HepG2 (cell line): Measurements from ENCODE around the gene POGLUT2. TPM values are rescaled to one million over a fixed set of nuclear protein-coding genes. Genes with fewer than 3 reads are reported as not detected.

Experiments used
- ATAC-seq: fragments of 200-7000 bp; cut with Tn5 transposase; 3 replicates; pipeline ENCODE4 v1.9.1; 2020; ENCODE audit warnings: mild to moderate bottlenecking, moderate library complexity
- BruUV-seq: library from RNA; stranded (reverse); fragments of 400-500 nt; replicated peaks from 2 replicates; lab custom pipeline; 2021; lab: Mats Ljungman, UMichigan
- CTCF ChIA-PET: fragments of 300-600 bp; formaldehyde crosslinking; extraction: SDS; loops from one replicate; lab custom pipeline; 2021; ENCODE audit warnings: low total read pairs, inconsistent platforms, low intra/inter-chr PET ratio; lab: Yijun Ruan, JAX
- POLR2A ChIA-PET: fragments of 350-600 bp; sonication (Branson Sonifier 250); formaldehyde crosslinking; loops from one replicate; lab custom pipeline; 2020; ENCODE audit warnings: antibody characterized with exemption, inconsistent platforms; lab: Yijun Ruan, JAX
- DNase-seq: peaks from one replicate; pipeline ENCODE4 v3.0.0-alpha.2; 2015; ENCODE audit warnings: low spot score
- FAIRE-seq: peaks from 3 replicates; lab custom pipeline; 2011; peaks lifted over from hg19 to GRCh38; lab: Jason Lieb, UNC
- H2AFZ ChIP-seq: one replicate; pipeline ENCODE4 v1.6.1; 2011; ENCODE audit warnings: low read length, inconsistent platforms
- H3K27ac ChIP-seq: fragments of 300-600 bp; 3 replicates; pipeline ENCODE4 v1.8.0; 2011; ENCODE audit warnings: mixed run types, mild to moderate bottlenecking, mixed read lengths, low read length, inconsistent platforms; ENCODE audit not compliant: insufficient read depth; ENCODE audit errors: extremely low read length
- H3K27me3 ChIP-seq, 2 experiments: fragments of 200-600 bp in 1 of 2; 2 replicates in 1 of 2; 3 replicates in 1 of 2; pipeline versions ENCODE4 v1.6.0 to v1.8.0; 2011; ENCODE audit warnings: low read length in 2 of 2, mild to moderate bottlenecking in 2 of 2, moderate library complexity in 2 of 2, inconsistent platforms in 1 of 2; ENCODE audit not compliant: insufficient read depth in 2 of 2, control insufficient read depth in 1 of 2
- H3K36me3 ChIP-seq, 2 experiments: fragments of 200-600 bp in 1 of 2; replicated peaks in 1 of 2; 2 replicates in 1 of 2; 3 replicates in 1 of 2; pipeline versions ENCODE4 v1.5.1 to v1.8.0; 2011; ENCODE audit warnings: low read length in 2 of 2, inconsistent platforms in 1 of 2; ENCODE audit not compliant: insufficient read depth in 2 of 2, control insufficient read depth in 1 of 2
- H3K4me1 ChIP-seq: 2 replicates; pipeline ENCODE4 v1.5.1; 2012; ENCODE audit warnings: low read length, inconsistent platforms; ENCODE audit not compliant: insufficient read depth
- H3K4me2 ChIP-seq: 2 replicates; pipeline ENCODE4 v1.6.0; 2011; ENCODE audit warnings: low read depth, low read length, inconsistent platforms
- H3K4me3 ChIP-seq, 3 experiments: fragments of 200-600 bp in 1 of 3; sonication (generic), shearing (Covaris generic) in 1 of 3; replicated peaks in 1 of 3; 2 replicates each; pipeline ENCODE4 v1.5.1; 2011 to 2016; ENCODE audit warnings: low read length in 3 of 3, inconsistent platforms in 2 of 3, low read depth in 2 of 3, mild to moderate bottlenecking in 2 of 3, control low read depth in 1 of 3, mixed read lengths in 1 of 3; ENCODE audit not compliant: insufficient read depth in 1 of 3
- H3K79me2 ChIP-seq: one replicate; pipeline ENCODE4 v1.6.1; 2011; ENCODE audit warnings: low read length, inconsistent platforms; ENCODE audit not compliant: insufficient read depth
- H3K9ac ChIP-seq: 2 replicates; pipeline ENCODE4 v1.6.0; 2011; ENCODE audit warnings: mild to moderate bottlenecking, low read depth, low read length, inconsistent platforms; ENCODE audit not compliant: insufficient read depth
- H3K9me3 ChIP-seq: 2 replicates; pipeline ENCODE4 v1.5.1; 2012; ENCODE audit warnings: mild to moderate bottlenecking, low read length
- H4K20me1 ChIP-seq: 2 replicates; pipeline ENCODE4 v1.6.0; 2011; ENCODE audit warnings: inconsistent platforms, mild to moderate bottlenecking, low read length, moderate library complexity; ENCODE audit not compliant: insufficient read depth
- BRD4 ChIP-seq: sonication (generic); formaldehyde crosslinking; IDR thresholded peaks from 2 replicates; pipeline ENCODE4 v1.4.0; 2020; ENCODE audit warnings: missing genetic modification reagents
- LCORL ChIP-seq, 2 experiments: fragments of 450-650 bp in 1 of 2; sonication (generic) in 1 of 2; formaldehyde crosslinking in 1 of 2; IDR thresholded peaks; 2 replicates each; pipeline versions ENCODE4 v1.5.0 to v1.6.1; 2017 to 2020; ENCODE audit warnings: antibody characterized with exemption in 1 of 2, missing genetic modification reagents in 1 of 2
- PHF20 ChIP-seq: sonication (generic); formaldehyde crosslinking; IDR thresholded peaks from 2 replicates; pipeline ENCODE4 v1.5.0; 2020; ENCODE audit warnings: mild to moderate bottlenecking, missing genetic modification reagents
- SMC3 ChIP-seq: IDR thresholded peaks from 2 replicates; pipeline ENCODE4 v1.6.1; 2011; ENCODE audit warnings: low read length, improper control_type of control experiment
- THAP8 ChIP-seq: sonication (generic); formaldehyde crosslinking; IDR thresholded peaks from 2 replicates; pipeline ENCODE4 v1.5.1; 2020; ENCODE audit warnings: missing genetic modification reagents, mild to moderate bottlenecking, borderline replicate concordance
- ZBTB46 ChIP-seq: sonication (generic); formaldehyde crosslinking; IDR thresholded peaks from 2 replicates; pipeline ENCODE4 v1.4.0; 2020; ENCODE audit warnings: mild to moderate bottlenecking, missing genetic modification reagents, borderline replicate concordance
- ZIK1 ChIP-seq: sonication (generic); formaldehyde crosslinking; IDR thresholded peaks from 2 replicates; pipeline ENCODE4 v1.5.0; 2020; ENCODE audit warnings: mild to moderate bottlenecking, low read depth, missing genetic modification reagents, borderline replicate concordance
- ZNF350 ChIP-seq: sonication (generic); formaldehyde crosslinking; IDR thresholded peaks from 2 replicates; pipeline ENCODE4 v1.4.0; 2020; ENCODE audit warnings: mild to moderate bottlenecking, low read depth, missing genetic modification reagents, borderline replicate concordance
- WGBS: methylation state at CpG from one replicate; pipeline ENCODE4 v1.1.6; 2017; ENCODE audit warnings: low lambda C conversion rate; 5-methylcytosine and 5-hydroxymethylcytosine counted together
- in situ Hi-C: cut with HindIII; loops from 2 replicates; pipeline ENCODE4 v1.10.0; 2017; ENCODE audit warnings: low pct_unique_long_range_greater_than_20kb; ENCODE audit not compliant: extremely low pct_ligation_motif_present
- intact Hi-C: fragments of 100-400 bp; cut with micrococcal nuclease; formaldehyde crosslinking; loops from one replicate; pipeline ENCODE4 v1.10.0; 2022; ENCODE audit not compliant: unreplicated experiment
- polyA plus RNA-seq, 8 experiments: library from polyadenylated mRNA; depleted of rRNA in 3 of 8; stranded (reverse) in 7 of 8; unstranded in 1 of 8; fragments of >200 nt; fragmentation: Illumina TruSeq in 4 of 8; extraction: Trizol in 4 of 8; gene quantifications; 2 replicates each; pipeline versions ENCODE4 v1.2.1 to v1.2.3, GENCODE V29; 2011 to 2016; ENCODE audit warnings: low read depth in 4 of 8, missing spikeins in 1 of 8, mixed read lengths in 1 of 8; ENCODE audit not compliant: insufficient read depth in 1 of 8
- total RNA-seq, 5 experiments: library from RNA; depleted of rRNA; stranded (reverse); fragments of >200 nt; fragmentation: Illumina TruSeq; extraction: Trizol; gene quantifications; 2 replicates each; pipeline ENCODE4 v1.2.3, GENCODE V29; 2016; ENCODE audit warnings: low read depth in 1 of 5
- TF ChIP-seq, protein P1 (sequence below), 2 experiments: sonication (generic) in 1 of 2; formaldehyde crosslinking in 1 of 2; IDR thresholded peaks; 2 replicates each; pipeline versions ENCODE4 v1.6.1 to v1.9.0; 2014 to 2022; ENCODE audit warnings: antibody characterized with exemption in 1 of 2, borderline replicate concordance in 1 of 2, inconsistent platforms in 1 of 2, low read depth in 1 of 2, missing genetic modification reagents in 1 of 2
- TF ChIP-seq, protein P2 (sequence below): sonication (generic); formaldehyde crosslinking; IDR thresholded peaks from 2 replicates; pipeline ENCODE4 v1.5.0; 2020; ENCODE audit warnings: mild to moderate bottlenecking, missing genetic modification reagents, borderline replicate concordance

The POGLUT2 gene
- total and polyA plus RNA-seq, 2 of the 13 experiments (the other 11 are each of a cell fraction or from before 2014, with no cell fraction given), result 18.0 to 26.1 TPM

- Histone ChIP-seq H3K9me3 (no peaks in the 10 kb centered on the region), H3K4me1 (peaks cover 24% of the 10 kb centered on the region), H3K9ac (peak overlapping the region; percentile 87), H3K4me2 (peak overlapping the region; percentile 74), H4K20me1 (no peaks in the 10 kb centered on the region), H3K36me3 (no peaks in the 10 kb centered on the region; a peak in 1 of 5 replicates), H3K4me3 (peak overlapping the region; percentile 70 to 89 (median 83)), H3K79me2 (peaks cover 28% of the 10 kb centered on the region), H2AFZ (no peak overlapping the region), H3K27ac (peak overlapping the region; percentile 78), H3K27me3 (no peaks in the 10 kb centered on the region; a peak in 1 of 5 replicates)
- 2% methylated on average over 15 of the region's 69 CpGs for WGBS
- CTCF ChIA-PET, result interaction anchor here (1.4 to 2.0 kb wide), 3 partner anchors 48 to 219 kb away, joined by 4 to 9 read pairs (median 6); no protein-coding TSS in a partner anchor
- in situ Hi-C loops (no loop called here), intact Hi-C loops (loop anchor here (1.0 kb wide), 5 partner anchors 28 to 219 kb away; no protein-coding TSS in a partner anchor)
- ATAC-seq, result peak; percentile 46
- BruUV-seq, result no TSS peak
- DNase-seq, result no peak
- POLR2A ChIA-PET, result interaction anchor here (1.0 to 3.6 kb wide), 4 partner anchors 29 to 203 kb away, joined by 4 to 21 read pairs (median 8); partner anchors contain the start of gene ERCC5
- no peak for FAIRE-seq
- TF ChIP-seq ZBTB46 (CRISPR knock-in tag) (no peak), BRD4 (0 out of 2 replicates have a peak, but pooled peaks have one; percentile 56), ZIK1 (CRISPR knock-in tag) (peak; percentile 8; the same call in 1 of the 2 replicates), THAP8 (CRISPR knock-in tag) (0 out of 2 replicates have a peak, but pooled peaks have one; percentile 41), ZNF350 (0 out of 2 replicates have a peak, but pooled peaks have one; percentile 2), LCORL (IDR thresholded peaks at IDR 0.05) (no peak), LCORL (CRISPR knock-in tag; IDR thresholded peaks at IDR 0.05) (peak; percentile 15; the same call in 1 of the 2 replicates), SMC3 (no peak), PHF20 (CRISPR knock-in tag) (peak; percentile 14; the same call in 1 of the 2 replicates)
- TF ChIP-seq, protein P1, sequence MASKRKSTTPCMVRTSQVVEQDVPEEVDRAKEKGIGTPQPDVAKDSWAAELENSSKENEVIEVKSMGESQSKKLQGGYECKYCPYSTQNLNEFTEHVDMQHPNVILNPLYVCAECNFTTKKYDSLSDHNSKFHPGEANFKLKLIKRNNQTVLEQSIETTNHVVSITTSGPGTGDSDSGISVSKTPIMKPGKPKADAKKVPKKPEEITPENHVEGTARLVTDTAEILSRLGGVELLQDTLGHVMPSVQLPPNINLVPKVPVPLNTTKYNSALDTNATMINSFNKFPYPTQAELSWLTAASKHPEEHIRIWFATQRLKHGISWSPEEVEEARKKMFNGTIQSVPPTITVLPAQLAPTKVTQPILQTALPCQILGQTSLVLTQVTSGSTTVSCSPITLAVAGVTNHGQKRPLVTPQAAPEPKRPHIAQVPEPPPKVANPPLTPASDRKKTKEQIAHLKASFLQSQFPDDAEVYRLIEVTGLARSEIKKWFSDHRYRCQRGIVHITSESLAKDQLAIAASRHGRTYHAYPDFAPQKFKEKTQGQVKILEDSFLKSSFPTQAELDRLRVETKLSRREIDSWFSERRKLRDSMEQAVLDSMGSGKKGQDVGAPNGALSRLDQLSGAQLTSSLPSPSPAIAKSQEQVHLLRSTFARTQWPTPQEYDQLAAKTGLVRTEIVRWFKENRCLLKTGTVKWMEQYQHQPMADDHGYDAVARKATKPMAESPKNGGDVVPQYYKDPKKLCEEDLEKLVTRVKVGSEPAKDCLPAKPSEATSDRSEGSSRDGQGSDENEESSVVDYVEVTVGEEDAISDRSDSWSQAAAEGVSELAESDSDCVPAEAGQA (IDR thresholded peaks at IDR 0.05; ENCODE audit: low read depth), result no peak
- TF ChIP-seq, protein P1 (CRISPR knock-in tag; IDR thresholded peaks at IDR 0.05; ENCODE audit: borderline replicate concordance), result 0 out of 2 replicates have a peak, but pooled peaks have one; percentile 19
- TF ChIP-seq, protein P2, sequence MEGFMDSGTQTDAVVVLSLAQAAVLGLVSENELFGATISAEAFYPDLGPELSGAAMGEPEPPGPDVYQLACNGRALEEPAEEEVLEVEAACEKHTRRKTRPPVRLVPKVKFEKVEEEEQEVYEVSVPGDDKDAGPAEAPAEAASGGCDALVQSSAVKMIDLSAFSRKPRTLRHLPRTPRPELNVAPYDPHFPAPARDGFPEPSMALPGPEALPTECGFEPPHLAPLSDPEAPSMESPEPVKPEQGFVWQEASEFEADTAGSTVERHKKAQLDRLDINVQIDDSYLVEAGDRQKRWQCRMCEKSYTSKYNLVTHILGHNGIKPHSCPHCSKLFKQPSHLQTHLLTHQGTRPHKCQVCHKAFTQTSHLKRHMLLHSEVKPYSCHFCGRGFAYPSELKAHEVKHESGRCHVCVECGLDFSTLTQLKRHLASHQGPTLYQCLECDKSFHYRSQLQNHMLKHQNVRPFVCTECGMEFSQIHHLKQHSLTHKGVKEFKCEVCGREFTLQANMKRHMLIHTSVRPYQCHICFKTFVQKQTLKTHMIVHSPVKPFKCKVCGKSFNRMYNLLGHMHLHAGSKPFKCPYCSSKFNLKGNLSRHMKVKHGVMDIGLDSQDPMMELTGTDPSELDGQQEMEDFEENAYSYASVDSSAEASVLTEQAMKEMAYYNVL, result 0 out of 2 replicates have a peak, but pooled peaks have one; percentile 0
Measured at GRCh38 chr13:102799426-102800144, 809 bp upstream of the POGLUT2 start.
